GM15510 (cell line): ENCODE measurements around the gene GUCA2B.

ENCODE experiments used
- POLR2A ChIP-seq: IDR thresholded peaks from 3 replicates; pipeline ENCODE4 v1.6.1; 2011; ENCODE audit warnings: borderline replicate concordance; ENCODE audit not compliant: insufficient read length; ENCODE audit errors: extremely low read depth

Gene GUCA2B

DNA sequence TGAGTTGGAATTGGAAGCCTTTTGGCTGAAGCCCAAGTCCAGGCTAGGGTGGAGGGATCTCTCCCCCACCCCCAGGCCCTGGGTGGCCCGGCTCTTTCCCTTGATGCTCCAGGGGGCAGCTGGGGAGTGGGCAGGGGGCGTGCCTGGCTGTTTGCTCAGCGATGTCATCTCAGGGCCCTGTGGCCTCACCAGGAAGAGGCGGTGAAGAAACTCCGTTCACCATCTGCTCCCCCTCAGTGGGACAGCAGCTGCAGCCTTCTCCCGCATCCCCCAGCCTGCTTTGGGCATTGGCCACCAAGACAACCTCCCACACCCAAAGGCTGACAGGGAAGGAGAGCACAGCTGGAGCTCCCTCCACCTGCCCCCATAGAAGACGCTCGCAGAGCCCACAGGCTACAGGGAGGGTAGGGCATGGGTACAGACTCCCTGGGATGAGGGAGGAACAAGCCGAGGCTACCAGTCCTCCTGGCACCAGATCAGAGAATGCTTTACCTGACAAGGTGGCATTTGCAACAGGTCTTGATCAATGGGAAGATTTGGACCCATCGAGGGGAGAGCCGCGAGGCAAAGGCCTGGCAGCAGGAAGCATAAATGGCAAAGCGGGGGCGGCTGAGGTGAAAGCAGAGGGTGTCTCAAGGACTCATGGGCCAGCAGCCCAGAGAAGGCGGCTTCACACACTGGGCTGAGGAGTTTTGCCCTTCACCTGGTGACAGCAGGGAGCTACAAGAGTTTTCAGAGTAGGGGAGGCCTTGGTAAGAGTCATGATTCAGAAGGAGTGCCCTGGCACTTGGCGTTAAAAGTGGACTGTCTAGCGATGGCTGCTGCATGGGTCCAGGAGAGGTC, 17.8 kb downstream of the GUCA2B start:
- no peak for TF ChIP-seq POLR2A

DNA sequence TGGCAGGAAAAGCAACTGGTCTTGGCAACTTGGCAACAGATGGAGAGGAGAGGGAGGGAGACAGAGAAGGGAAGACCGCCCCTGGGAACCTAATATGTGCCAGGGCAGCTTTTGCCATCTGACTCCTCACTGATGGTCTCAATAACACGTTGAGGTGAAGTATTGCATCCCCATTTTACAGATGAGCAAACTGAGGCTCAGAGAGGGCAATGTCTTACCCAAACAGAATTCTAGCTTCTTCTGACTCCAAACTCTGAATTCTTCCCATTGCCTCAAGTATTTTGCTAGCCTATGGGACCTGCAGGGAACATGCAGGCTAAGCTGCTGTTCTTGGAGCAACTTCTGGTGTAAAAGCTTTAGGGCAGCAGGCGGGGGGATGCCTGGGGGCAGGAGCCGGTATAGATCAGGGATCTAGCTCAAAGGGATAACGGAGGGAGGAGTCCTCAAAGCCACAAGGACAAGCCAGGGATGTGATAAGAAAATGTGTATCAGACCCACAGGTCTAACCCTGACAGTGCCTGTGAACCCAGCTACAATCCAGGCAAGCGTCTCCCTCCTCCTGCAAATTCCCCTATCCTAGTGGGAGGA, 18.6 kb downstream of the GUCA2B start:
- no peak for TF ChIP-seq POLR2A

DNA sequence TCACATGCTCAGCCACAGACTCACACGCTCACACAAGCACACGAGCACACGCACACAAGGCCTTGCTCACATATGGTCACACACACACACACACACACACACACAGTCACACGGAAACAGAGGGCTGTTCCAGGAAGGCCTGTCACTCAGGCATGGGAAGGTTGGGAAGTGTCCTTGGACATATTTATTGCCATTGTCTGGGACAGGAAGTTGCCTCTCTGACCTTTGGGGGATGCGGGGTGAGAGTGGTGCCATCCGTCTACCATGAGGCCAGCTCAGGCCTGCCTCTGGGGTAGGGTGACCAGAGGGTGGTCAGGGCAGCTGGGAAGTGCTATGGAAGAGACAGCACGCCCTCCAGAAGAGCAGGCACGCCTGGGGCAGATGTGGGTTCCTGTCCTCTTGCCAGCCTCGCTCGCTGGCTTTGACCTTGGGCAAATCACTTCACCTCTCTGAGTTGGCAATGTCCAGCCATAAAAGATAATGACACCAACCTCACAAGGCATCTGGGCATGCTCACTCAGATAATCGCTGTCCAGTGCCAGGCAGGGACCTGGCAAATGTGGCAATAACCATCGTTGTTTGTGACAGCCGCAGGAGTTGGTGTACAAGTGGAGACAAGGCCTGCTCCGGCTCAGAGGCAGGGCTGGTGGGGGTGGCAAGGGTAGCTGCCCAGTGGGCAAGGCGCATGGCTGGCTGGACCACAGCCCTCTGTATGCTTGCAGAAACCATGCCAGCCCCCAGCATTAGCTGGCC, 19.3 kb downstream of the GUCA2B start:
- TF ChIP-seq POLR2A, result no peak

DNA sequence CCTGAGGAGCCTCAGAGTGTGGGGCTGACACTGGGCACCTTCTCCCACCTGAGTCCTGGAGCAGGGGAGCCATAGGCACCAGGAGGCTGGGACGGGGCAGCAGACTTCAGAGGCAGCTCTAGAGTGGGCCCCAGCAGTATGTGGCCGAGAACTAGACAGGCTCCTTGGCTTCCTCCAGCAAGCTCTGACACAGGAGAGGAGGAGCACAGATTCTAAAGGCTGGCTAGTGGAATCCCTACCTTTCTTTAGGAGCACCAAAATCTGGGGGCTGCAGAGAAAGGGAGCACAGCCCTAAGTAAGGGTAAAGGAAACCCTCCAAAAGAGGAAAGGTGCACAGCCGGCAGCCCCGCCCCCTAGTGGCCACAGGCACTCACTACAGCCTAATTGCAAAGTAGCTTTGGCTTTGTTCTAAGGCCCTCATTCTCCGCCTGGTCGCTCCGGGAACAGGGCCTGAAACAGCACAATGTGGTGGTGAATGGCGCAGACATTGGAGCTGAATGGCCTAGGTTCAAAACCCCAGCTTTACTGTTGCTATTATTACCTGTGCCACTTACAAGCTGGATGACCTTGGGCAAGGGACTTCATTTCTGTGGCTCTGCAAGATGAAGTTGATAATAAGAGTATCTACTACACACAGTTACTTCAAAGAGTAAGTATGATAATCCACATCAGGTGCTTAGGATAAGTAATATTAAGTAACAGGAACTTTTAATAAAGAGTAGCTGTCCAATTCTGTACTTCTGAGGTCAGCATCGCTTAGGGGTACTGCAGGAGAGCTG, 20.1 kb downstream of the GUCA2B start:
- no peak for TF ChIP-seq POLR2A

DNA sequence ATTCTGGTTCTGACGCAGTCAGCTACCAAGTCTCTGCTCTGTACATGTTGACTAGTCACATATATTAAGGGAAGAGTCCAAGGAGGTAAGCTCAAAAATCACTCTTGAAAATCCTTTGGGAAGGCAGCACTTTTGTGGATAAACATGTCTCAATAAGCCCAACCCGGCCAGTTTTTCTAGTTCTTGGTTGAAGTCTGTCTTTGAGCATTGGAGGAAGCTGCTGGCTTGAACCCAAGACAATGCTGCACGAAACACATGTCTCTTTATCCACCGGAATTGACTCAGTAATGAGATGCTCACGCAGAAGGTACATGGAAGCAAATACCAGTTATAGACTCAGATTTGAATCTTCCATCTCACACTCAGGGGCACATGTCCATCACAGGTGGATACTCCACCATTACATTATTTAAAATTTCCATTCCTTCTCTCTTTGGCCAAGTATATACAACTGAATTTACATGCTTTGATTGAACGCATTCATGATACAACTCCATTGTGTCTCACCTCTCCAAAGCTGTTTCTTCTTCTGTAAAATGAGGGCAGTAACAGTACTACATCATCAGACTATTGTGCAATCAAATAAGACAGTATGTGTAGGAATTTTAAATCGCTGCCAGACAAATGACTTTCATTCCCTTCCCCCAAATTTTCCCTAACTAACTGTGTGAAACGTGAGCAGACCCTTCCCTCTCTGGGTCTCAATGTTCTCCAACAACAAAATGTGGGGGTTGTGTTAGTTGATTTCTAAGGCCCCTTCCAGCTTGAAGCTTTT, 20.9 kb downstream of the GUCA2B start:
- no peak for TF ChIP-seq POLR2A

DNA sequence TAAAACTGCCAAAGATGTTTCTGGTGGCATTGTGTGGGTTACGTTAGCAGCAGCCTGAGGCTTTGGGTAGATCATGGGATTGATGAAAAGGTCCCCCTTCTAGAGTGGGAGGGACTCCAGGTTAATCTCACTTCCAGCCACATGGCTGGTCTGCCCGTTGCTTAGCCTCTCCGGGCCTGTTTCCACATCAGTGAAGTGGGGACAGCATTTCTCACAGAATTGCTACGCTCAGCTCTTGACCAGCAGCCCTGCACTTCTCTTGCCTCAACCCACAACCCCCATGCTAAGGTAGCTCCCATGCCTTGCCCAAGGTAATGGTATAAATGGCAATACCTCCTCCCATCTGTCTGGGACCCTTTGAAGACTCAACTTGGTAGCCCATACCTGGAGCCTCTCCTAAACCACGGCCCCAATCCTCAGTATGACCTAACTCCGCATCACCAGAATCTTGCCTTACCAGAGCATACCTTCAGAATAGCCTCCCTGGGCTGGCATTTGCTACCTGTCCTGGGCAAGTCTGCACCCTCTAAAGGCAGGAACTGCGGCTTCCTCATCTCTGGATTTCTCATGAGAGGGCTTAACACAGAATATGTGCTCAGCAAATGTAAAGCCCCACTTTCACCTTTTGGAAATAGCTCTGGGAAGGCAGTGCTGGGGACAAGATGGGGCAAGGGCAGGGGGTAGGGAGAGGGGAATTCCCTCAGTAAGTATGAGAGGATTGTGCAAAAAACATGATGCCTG, 22.3 kb downstream of the GUCA2B start:
- no peak for TF ChIP-seq POLR2A

DNA sequence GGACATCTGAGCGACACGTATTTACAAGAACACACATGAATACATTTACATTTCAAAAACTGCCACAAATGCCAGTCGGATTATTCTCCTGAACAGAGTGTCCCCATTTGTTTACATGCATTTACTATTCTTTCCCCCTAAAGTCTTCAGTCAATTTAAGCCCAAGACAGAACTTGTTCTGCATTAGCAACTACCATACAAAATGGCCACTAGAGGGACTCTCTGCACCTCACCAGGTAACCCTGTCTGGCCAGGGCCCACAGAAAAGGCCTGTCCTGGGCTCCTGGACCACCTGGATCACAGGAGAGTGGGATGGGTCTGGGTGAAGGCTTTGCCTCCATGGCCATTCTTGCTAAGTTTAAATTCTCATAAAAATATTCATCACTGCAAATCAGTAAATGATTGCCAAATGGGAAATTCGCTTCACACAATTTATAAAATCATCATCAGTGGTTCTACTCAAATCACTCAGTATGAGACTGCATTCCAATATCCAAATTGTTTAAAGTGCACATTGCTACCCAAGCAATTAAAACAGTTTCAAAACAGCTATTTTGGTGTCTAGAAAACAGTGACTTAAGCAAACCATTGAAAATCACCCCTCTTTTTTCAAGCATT, 23.8 kb downstream of the GUCA2B start:
- TF ChIP-seq POLR2A, result no peak

DNA sequence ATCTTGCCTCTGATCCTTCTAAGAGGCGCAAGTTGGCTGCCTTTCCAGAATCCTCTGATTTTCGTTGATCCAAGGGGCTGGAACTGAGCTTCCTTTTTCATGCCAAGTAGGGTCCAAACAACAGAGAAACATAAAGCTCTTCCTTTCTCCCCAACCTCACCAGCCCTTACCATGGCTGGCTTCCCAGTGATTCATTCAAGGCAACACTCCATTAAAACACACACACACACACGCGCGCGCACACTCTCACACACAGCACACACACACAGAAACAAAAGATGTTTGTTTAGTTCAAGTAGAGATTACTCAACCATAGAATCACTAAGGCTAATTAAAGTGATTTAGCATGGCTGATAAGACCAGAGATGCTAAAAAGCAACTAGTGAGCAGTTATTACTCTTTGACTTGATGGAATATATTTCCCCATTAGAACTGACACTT, 24.4 kb downstream of the GUCA2B start:
- no peak for TF ChIP-seq POLR2A

DNA sequence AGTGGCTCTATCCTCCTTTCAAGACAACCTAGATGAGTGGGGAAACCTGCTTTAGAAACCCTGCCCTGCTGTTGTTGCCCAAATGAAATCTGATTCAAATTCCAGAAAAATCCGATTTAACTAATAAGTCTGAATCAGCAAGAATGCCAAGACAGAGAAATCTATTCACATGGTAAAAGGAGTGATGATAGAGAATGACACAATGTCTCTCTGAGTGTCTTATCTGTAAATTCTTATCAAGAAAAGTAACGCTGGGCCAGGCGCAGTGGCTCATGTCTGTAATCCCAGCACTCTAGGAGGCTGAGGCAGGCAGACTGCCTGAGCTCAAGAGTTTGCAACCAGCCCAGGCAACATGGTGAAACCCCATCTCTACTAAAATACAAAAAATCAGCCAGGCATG, 25.0 kb downstream of the GUCA2B start:
- no peak for TF ChIP-seq POLR2A

DNA sequence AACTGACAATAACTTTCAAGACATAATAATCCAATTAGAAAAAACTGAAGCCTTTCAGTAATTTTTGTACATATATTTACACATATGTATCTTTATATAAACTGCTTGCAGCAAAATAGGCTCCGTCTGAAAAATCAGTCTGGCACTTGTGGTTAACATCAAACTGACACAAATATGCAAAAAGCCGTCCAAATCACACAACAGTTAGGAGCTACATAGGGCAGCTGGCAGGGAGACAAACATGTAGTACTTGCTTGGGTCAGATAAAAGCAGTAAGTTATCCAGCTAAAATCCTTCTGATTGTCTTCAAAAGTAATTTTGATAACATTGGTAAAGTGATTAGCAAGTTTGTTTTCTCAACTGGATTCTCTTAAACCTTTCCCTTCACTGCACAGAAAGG, 26.1 kb downstream of the GUCA2B start:
- TF ChIP-seq POLR2A, result no peak

DNA sequence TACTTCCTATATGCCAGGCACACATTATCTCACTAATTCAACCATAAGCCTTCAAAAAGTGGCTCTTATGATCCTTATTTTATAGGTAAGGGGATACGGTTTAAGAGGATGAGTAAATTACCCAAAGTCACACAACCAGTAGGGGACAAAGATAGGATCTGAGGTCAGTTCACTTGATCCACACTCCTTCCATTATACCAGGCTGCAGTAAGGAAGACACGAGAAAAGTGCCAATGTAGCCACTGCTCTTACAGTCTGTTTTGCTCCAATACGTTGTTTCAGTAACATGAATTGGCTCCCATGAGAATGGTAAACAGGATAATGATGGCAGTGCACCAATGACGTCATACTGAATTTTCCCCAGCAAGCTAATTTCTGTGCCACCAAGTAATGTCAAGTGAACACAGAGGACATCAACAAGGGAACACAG, 26.7 kb downstream of the GUCA2B start:
- TF ChIP-seq POLR2A, result no peak

DNA sequence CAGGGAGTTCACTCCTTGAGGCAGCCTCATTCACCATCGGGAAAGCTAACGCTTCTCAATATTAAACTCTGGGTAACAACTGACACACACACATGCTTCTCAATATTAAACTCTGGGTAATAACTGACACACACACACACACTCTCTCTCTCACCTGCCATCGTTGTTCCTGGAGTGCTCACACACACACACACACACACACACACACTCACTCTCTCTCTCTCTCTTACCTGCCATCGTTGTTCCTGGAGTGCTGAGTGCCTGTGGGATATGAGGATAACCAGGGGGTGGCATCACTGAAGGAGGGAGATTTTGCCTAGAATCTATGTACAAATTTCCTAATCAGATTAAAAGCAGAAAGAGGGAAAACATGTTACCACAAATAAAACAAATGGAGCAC, 28.5 kb downstream of the GUCA2B start:
- TF ChIP-seq POLR2A, result no peak
